ENCODE data around the gene DTNB. TPM values are rescaled to one million over a fixed set of nuclear protein-coding genes. Genes with fewer than 3 reads are reported as not detected.

Gene DTNB
- total RNA-seq, 1 experiment from 2014 or later = 2.9 TPM

- no peak for DNase-seq (ENCODE audit: low spot score)
Observed at GRCh38 chr2:25343187-25343825, 330.1 kb downstream of the DTNB start.

- peak; percentile 71 for DNase-seq (ENCODE audit: low spot score)
Observed at GRCh38 chr2:25342372-25343186, 330.8 kb downstream of the DTNB start.

- DNase-seq (ENCODE audit: low spot score) = peak; percentile 24
Observed at GRCh38 chr2:25341753-25342371, 331.5 kb downstream of the DTNB start, which contains the start of gene DNMT3A. TSS of gene DNMT3A (minus strand) at chr2:25341925. CDS start at chr2:25313984, 27,941 bp downstream.

- no peak for DNase-seq (ENCODE audit: low spot score)
Observed at GRCh38 chr2:25341011-25341727, 332.2 kb downstream of the DTNB start.

GRCh38 chr2:25340181-25340921, 333.0 kb downstream of the DTNB start:
- no peak for DNase-seq (ENCODE audit: low spot score)

GRCh38 chr2:25339791-25340180, 333.6 kb downstream of the DTNB start:
- DNase-seq (ENCODE audit: low spot score) = peak; percentile 35

- no peak for DNase-seq (ENCODE audit: low spot score)
Observed at GRCh38 chr2:25339211-25339674, 334.1 kb downstream of the DTNB start.

GRCh38 chr2:25338401-25338800, 335.0 kb downstream of the DTNB start:
- no peak for DNase-seq (ENCODE audit: low spot score)

GRCh38 chr2:25337891-25338290, 335.5 kb downstream of the DTNB start:
- no peak for DNase-seq (ENCODE audit: low spot score)

GRCh38 chr2:25337276-25337675, 336.1 kb downstream of the DTNB start:
- no peak for DNase-seq (ENCODE audit: low spot score)

- DNase-seq (ENCODE audit: low spot score) = no peak
Observed at GRCh38 chr2:25336383-25336841, 337.0 kb downstream of the DTNB start.

- DNase-seq (ENCODE audit: low spot score) = no peak
Observed at GRCh38 chr2:25335971-25336370, 337.4 kb downstream of the DTNB start.

GRCh38 chr2:25335204-25335603, 338.2 kb downstream of the DTNB start:
- DNase-seq (ENCODE audit: low spot score) = no peak

GRCh38 chr2:25334482-25334881, 338.9 kb downstream of the DTNB start:
- no peak for DNase-seq (ENCODE audit: low spot score)

- DNase-seq (ENCODE audit: low spot score) = no peak
Observed at GRCh38 chr2:25333981-25334380, 339.4 kb downstream of the DTNB start.

- no peak for DNase-seq (ENCODE audit: low spot score)
Observed at GRCh38 chr2:25332571-25332970, 340.8 kb downstream of the DTNB start.

GRCh38 chr2:25331686-25332365, 341.6 kb downstream of the DTNB start:
- DNase-seq (ENCODE audit: low spot score) = no peak

- DNase-seq (ENCODE audit: low spot score) = no peak
Observed at GRCh38 chr2:25330937-25331336, 342.4 kb downstream of the DTNB start.

- no peak for DNase-seq (ENCODE audit: low spot score)
Observed at GRCh38 chr2:25330273-25330672, 343.1 kb downstream of the DTNB start.

All from HT-29 (cell line).